ENCODE results near the gene CACNA2D1.

DNA sequence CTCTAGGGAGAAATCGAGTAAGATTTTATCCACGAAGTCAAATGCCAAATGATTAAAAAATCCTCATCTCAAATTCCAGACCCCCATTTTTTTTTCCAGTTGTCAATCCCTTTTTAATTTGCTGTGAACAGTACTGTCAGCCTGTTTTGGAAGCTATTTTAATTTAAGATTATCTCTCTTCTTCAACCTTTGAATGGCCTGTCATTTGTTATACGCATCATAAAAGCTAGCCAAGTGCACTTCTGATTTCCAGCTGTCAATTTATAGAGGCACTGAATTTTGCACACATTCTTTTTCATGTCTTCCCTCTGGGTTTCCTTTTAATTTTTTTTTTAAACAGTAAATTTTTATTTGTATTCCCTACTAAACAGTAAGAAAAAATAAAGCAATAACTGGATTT, 337.4 kb downstream of the CACNA2D1 start:
- TF ChIP-seq, protein P1, sequence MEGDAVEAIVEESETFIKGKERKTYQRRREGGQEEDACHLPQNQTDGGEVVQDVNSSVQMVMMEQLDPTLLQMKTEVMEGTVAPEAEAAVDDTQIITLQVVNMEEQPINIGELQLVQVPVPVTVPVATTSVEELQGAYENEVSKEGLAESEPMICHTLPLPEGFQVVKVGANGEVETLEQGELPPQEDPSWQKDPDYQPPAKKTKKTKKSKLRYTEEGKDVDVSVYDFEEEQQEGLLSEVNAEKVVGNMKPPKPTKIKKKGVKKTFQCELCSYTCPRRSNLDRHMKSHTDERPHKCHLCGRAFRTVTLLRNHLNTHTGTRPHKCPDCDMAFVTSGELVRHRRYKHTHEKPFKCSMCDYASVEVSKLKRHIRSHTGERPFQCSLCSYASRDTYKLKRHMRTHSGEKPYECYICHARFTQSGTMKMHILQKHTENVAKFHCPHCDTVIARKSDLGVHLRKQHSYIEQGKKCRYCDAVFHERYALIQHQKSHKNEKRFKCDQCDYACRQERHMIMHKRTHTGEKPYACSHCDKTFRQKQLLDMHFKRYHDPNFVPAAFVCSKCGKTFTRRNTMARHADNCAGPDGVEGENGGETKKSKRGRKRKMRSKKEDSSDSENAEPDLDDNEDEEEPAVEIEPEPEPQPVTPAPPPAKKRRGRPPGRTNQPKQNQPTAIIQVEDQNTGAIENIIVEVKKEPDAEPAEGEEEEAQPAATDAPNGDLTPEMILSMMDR (IDR thresholded peaks at IDR 0.05) = no peak
- TF ChIP-seq POLR2AphosphoS5 (IDR thresholded peaks at IDR 0.05; ENCODE audit: low read depth, low read length) (no peak), SIN3A (IDR thresholded peaks at IDR 0.05; ENCODE audit: borderline replicate concordance, insufficient read depth, low read depth, low read length) (no peak), TCF7L2 (IDR thresholded peaks at IDR 0.05; ENCODE audit: low read depth, low read length) (no peak)
- TF ChIP-seq, protein P2, sequence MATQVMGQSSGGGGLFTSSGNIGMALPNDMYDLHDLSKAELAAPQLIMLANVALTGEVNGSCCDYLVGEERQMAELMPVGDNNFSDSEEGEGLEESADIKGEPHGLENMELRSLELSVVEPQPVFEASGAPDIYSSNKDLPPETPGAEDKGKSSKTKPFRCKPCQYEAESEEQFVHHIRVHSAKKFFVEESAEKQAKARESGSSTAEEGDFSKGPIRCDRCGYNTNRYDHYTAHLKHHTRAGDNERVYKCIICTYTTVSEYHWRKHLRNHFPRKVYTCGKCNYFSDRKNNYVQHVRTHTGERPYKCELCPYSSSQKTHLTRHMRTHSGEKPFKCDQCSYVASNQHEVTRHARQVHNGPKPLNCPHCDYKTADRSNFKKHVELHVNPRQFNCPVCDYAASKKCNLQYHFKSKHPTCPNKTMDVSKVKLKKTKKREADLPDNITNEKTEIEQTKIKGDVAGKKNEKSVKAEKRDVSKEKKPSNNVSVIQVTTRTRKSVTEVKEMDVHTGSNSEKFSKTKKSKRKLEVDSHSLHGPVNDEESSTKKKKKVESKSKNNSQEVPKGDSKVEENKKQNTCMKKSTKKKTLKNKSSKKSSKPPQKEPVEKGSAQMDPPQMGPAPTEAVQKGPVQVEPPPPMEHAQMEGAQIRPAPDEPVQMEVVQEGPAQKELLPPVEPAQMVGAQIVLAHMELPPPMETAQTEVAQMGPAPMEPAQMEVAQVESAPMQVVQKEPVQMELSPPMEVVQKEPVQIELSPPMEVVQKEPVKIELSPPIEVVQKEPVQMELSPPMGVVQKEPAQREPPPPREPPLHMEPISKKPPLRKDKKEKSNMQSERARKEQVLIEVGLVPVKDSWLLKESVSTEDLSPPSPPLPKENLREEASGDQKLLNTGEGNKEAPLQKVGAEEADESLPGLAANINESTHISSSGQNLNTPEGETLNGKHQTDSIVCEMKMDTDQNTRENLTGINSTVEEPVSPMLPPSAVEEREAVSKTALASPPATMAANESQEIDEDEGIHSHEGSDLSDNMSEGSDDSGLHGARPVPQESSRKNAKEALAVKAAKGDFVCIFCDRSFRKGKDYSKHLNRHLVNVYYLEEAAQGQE (IDR thresholded peaks at IDR 0.05; ENCODE audit: insufficient read depth in 1 of 2, low read depth in 2 of 2, low read length in 1 of 2) = no peak
